ENCODE data around the gene CRHR1. TPM values are rescaled to one million over a fixed set of nuclear protein-coding genes. Genes with fewer than 3 reads are reported as not detected.

CRHR1 gene
- total RNA-seq, 3 donors from 2014 or later (not counting 1 experiment from before 2014, with no cell fraction given): not detected

GRCh38 chr17:45815752-45816151 is 31.6 kb downstream of the CRHR1 start:
- no peak overlapping the region for H3K4me3 Mint-ChIP-seq
- no peak overlapping the region for H3K27ac Mint-ChIP-seq
- no peak for DNase-seq
- peaks cover 0 to 8% of the 10 kb centered on the region in 2 donors for H3K27me3 Mint-ChIP-seq (ENCODE audit: low read depth in 2 of 2)
- WGBS (ENCODE audit: insufficient coverage): 88% methylated on average over 6 of the region's 6 CpGs
- no peak for ATAC-seq
- TF ChIP-seq CTCF (IDR thresholded peaks at IDR 0.05): no peak
- no peaks in the 10 kb centered on the region for H3K9me3 Mint-ChIP-seq
- H3K4me1 Mint-ChIP-seq: no peaks in the 10 kb centered on the region
- no peaks in the 10 kb centered on the region for H3K36me3 Mint-ChIP-seq
- H3K4me3 ChIP-seq (ENCODE audit: low read length): no peak overlapping the region
- no peak overlapping the region for H3K27ac ChIP-seq (ENCODE audit: low read length)
- no peaks in the 10 kb centered on the region for H3K4me1 ChIP-seq (ENCODE audit: control insufficient read depth, insufficient read depth, low read length)
- no peaks in the 10 kb centered on the region for H3K36me3 ChIP-seq (ENCODE audit: control insufficient read depth, insufficient read depth, low read length)
- no peaks in the 10 kb centered on the region for H3K9me3 ChIP-seq (ENCODE audit: control insufficient read depth, insufficient read depth, low read length)
- no peaks in the 10 kb centered on the region for H3K27me3 ChIP-seq (ENCODE audit: control insufficient read depth, insufficient read depth, low read length)
- intact Hi-C loops (cut with micrococcal nuclease): no loop called here

- Histone ChIP-seq H3K27me3 (ENCODE audit: control insufficient read depth, insufficient read depth, low read length) (no peaks in the 10 kb centered on the region), H3K27ac (ENCODE audit: low read length) (no peak overlapping the region), H3K4me1 (ENCODE audit: control insufficient read depth, insufficient read depth, low read length) (no peaks in the 10 kb centered on the region), H3K4me3 (ENCODE audit: low read length) (no peak overlapping the region), H3K9me3 (ENCODE audit: control insufficient read depth, insufficient read depth, low read length) (no peaks in the 10 kb centered on the region), H3K36me3 (ENCODE audit: control insufficient read depth, insufficient read depth, low read length) (no peaks in the 10 kb centered on the region)
- DNase-seq (no peak), ATAC-seq (no peak)
- no peak for TF ChIP-seq CTCF (IDR thresholded peaks at IDR 0.05)
- H3K9me3 Mint-ChIP-seq: no peaks in the 10 kb centered on the region
- no peaks in the 10 kb centered on the region for H3K36me3 Mint-ChIP-seq
- H3K27me3 Mint-ChIP-seq (ENCODE audit: low read depth in 2 of 2): peaks cover 0 to 3% of the 10 kb centered on the region in 2 donors
- H3K27ac Mint-ChIP-seq: no peak overlapping the region
- 81% methylated on average over 6 of the region's 6 CpGs for WGBS (ENCODE audit: insufficient coverage)
- no peaks in the 10 kb centered on the region for H3K4me1 Mint-ChIP-seq
- no peak overlapping the region for H3K4me3 Mint-ChIP-seq
- intact Hi-C loops (cut with micrococcal nuclease): no loop called here
Measured at GRCh38 chr17:45818041-45818440, 33.9 kb downstream of the CRHR1 start.

- no peak overlapping the region for H3K27ac ChIP-seq (ENCODE audit: low read length)
- no peaks in the 10 kb centered on the region for H3K4me1 ChIP-seq (ENCODE audit: control insufficient read depth, insufficient read depth, low read length)
- WGBS (ENCODE audit: insufficient coverage): 80% methylated on average over 4 of the region's 4 CpGs
- Mint-ChIP-seq H3K27me3 (ENCODE audit: low read depth in 2 of 2) (no peaks in the 10 kb centered on the region), H3K4me1 (no peaks in the 10 kb centered on the region), H3K4me3 (no peak overlapping the region), H3K9me3 (no peaks in the 10 kb centered on the region), H3K27ac (no peak overlapping the region), H3K36me3 (no peaks in the 10 kb centered on the region)
- H3K36me3 ChIP-seq (ENCODE audit: control insufficient read depth, insufficient read depth, low read length): no peaks in the 10 kb centered on the region
- no peaks in the 10 kb centered on the region for H3K9me3 ChIP-seq (ENCODE audit: control insufficient read depth, insufficient read depth, low read length)
- no peak for ATAC-seq
- no peak for TF ChIP-seq CTCF (IDR thresholded peaks at IDR 0.05)
- intact Hi-C loops (cut with micrococcal nuclease): no loop called here
- no peaks in the 10 kb centered on the region for H3K27me3 ChIP-seq (ENCODE audit: control insufficient read depth, insufficient read depth, low read length)
- no peak overlapping the region for H3K4me3 ChIP-seq (ENCODE audit: low read length)
- no peak for DNase-seq
Measured at GRCh38 chr17:45818699-45819098, 34.6 kb downstream of the CRHR1 start.

- DNase-seq (no peak), ATAC-seq (no peak)
- H3K4me3 Mint-ChIP-seq: no peak overlapping the region
- Histone ChIP-seq H3K4me3 (ENCODE audit: low read length) (no peak overlapping the region), H3K27me3 (ENCODE audit: control insufficient read depth, insufficient read depth, low read length) (no peaks in the 10 kb centered on the region), H3K4me1 (ENCODE audit: control insufficient read depth, insufficient read depth, low read length) (no peaks in the 10 kb centered on the region), H3K27ac (ENCODE audit: low read length) (no peak overlapping the region), H3K36me3 (ENCODE audit: control insufficient read depth, insufficient read depth, low read length) (no peaks in the 10 kb centered on the region), H3K9me3 (ENCODE audit: control insufficient read depth, insufficient read depth, low read length) (no peaks in the 10 kb centered on the region)
- no peaks in the 10 kb centered on the region for H3K4me1 Mint-ChIP-seq
- no peaks in the 10 kb centered on the region for H3K9me3 Mint-ChIP-seq
- WGBS (ENCODE audit: insufficient coverage): 85% methylated on average over 6 of the region's 6 CpGs
- TF ChIP-seq CTCF (IDR thresholded peaks at IDR 0.05): no peak
- intact Hi-C loops (cut with micrococcal nuclease): no loop called here
- H3K36me3 Mint-ChIP-seq: no peaks in the 10 kb centered on the region
- H3K27ac Mint-ChIP-seq: no peak overlapping the region
- H3K27me3 Mint-ChIP-seq (ENCODE audit: low read depth in 2 of 2): no peaks in the 10 kb centered on the region
Measured at GRCh38 chr17:45819632-45820031, 35.5 kb downstream of the CRHR1 start.
